NOMO-1 (cell line): ENCODE results near the gene OR52B6.
"Not testable (repeated sequence)": the region's sequence is repeated elsewhere in the genome, so short reads cannot be mapped to it uniquely, and the experiment has no call there.

Experiments used
- DNase-seq, 2 experiments: peaks; one replicate each; lab custom pipeline; 2025; ENCODE audit not compliant: unreplicated experiment in 2 of 2; lab: John Stamatoyannopoulos, UW

Gene OR52B6

GRCh38 chr11:5580577-5580976 is at the start of gene OR52B6:
OR52B6 (plus strand) TSS chr11:5580877; CDS start chr11:5580877, 0 bp downstream.
- no peak for DNase-seq

- DNase-seq: no peak
Observed at GRCh38 chr11:5531053-5531831, 49.4 kb upstream of the OR52B6 start.

GRCh38 chr11:5534046-5534445 is 46.6 kb upstream of the OR52B6 start:
- no peak for DNase-seq

GRCh38 chr11:5536482-5536881 is 44.2 kb upstream of the OR52B6 start:
- DNase-seq: no peak

GRCh38 chr11:5541427-5541826 is 39.2 kb upstream of the OR52B6 start:
- no peak for DNase-seq

- DNase-seq: no peak
Observed at GRCh38 chr11:5546457-5546856, 34.2 kb upstream of the OR52B6 start.

- DNase-seq: no peak
Observed at GRCh38 chr11:5547982-5548381, 32.7 kb upstream of the OR52B6 start.

GRCh38 chr11:5548440-5548839 is 32.2 kb upstream of the OR52B6 start, which contains the start of gene OR52H1:
OR52H1 (minus strand) TSS chr11:5548540; CDS start chr11:5545505, 3,035 bp downstream.
- DNase-seq: no peak

- no peak for DNase-seq
Observed at GRCh38 chr11:5550440-5551095, 30.1 kb upstream of the OR52B6 start.

- DNase-seq: peak in 1 of 2 experiments; percentile 2
Observed at GRCh38 chr11:5553343-5553742, 27.3 kb upstream of the OR52B6 start.

GRCh38 chr11:5556596-5557188 is 24.0 kb upstream of the OR52B6 start:
- no peak for DNase-seq

- DNase-seq: no peak
Observed at GRCh38 chr11:5557751-5558150, 22.9 kb upstream of the OR52B6 start.

GRCh38 chr11:5564259-5565019 is 16.2 kb upstream of the OR52B6 start:
- DNase-seq: peak; percentile 1 to 13

- DNase-seq: no peak
Observed at GRCh38 chr11:5574654-5575053, 6.0 kb upstream of the OR52B6 start.

- DNase-seq: no peak
Observed at GRCh38 chr11:5575152-5575551, 5.5 kb upstream of the OR52B6 start.

- DNase-seq: no peak
Observed at GRCh38 chr11:5577101-5577500, 3.6 kb upstream of the OR52B6 start.

GRCh38 chr11:5581014-5581413 is 337 bp downstream of the OR52B6 start:
- DNase-seq: no peak

GRCh38 chr11:5584458-5584857 is 3.8 kb downstream of the OR52B6 start:
- not testable (repeated sequence) for DNase-seq

- not testable (repeated sequence) for DNase-seq
Observed at GRCh38 chr11:5589906-5590305, 9.2 kb downstream of the OR52B6 start.

- DNase-seq: no peak
Observed at GRCh38 chr11:5591613-5592012, 10.9 kb downstream of the OR52B6 start.

GRCh38 chr11:5592615-5593014 is 11.9 kb downstream of the OR52B6 start:
- no peak for DNase-seq
